ENCODE measurements around the gene KIF1A. TPM values are rescaled to one million over a fixed set of nuclear protein-coding genes. Genes with fewer than 3 reads are reported as not detected.

Gene KIF1A
- total RNA-seq, 4 donors from 2014 or later = 1.7 to 4.1 (median 3.4) TPM

DNA sequence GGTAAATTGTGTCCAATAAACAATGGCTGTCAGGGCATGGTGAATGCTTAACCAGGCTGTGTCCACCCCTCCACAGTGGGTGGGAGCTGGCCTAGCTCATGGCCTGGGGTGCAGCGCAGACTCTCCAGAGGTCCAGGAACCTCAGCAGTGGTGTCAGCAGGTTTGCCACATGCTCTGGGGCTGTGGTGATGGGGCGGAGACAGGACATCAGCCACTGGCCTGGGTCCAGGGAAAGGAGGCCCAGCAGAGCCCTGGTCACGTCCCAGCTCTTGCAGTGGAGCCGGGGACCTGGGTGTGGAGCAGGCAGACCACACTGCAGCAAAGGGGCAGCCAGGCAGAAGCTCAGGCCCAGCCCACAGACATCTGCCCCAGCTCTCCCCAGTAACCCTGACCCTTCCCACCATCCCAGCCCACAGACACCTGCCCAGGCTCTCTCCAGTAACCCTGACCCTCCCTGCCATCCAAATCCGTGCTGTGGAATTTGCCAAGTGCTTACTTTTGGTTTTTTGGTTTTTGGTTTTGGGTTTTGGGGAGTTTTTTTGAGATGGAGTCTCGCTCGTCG is 13.8 kb upstream of the KIF1A start:
- peaks cover 10 to 22% (median 17%) of the 10 kb centered on the region in 4 donors for H3K4me1 ChIP-seq
- intact Hi-C loops (cut with DNase I) = loop anchor here (10.0 kb wide), 1 partner anchor 319 kb away; no protein-coding TSS in a partner anchor
- H3K36me3 ChIP-seq = no peaks in the 10 kb centered on the region
- no peak for TF ChIP-seq EP300 (IDR thresholded peaks at IDR 0.05)
- no peak for TF ChIP-seq POLR2A (IDR thresholded peaks at IDR 0.05; ENCODE audit: low read depth)
- no peak for TF ChIP-seq POLR2AphosphoS5 (IDR thresholded peaks at IDR 0.05)
- TF ChIP-seq, protein P1, sequence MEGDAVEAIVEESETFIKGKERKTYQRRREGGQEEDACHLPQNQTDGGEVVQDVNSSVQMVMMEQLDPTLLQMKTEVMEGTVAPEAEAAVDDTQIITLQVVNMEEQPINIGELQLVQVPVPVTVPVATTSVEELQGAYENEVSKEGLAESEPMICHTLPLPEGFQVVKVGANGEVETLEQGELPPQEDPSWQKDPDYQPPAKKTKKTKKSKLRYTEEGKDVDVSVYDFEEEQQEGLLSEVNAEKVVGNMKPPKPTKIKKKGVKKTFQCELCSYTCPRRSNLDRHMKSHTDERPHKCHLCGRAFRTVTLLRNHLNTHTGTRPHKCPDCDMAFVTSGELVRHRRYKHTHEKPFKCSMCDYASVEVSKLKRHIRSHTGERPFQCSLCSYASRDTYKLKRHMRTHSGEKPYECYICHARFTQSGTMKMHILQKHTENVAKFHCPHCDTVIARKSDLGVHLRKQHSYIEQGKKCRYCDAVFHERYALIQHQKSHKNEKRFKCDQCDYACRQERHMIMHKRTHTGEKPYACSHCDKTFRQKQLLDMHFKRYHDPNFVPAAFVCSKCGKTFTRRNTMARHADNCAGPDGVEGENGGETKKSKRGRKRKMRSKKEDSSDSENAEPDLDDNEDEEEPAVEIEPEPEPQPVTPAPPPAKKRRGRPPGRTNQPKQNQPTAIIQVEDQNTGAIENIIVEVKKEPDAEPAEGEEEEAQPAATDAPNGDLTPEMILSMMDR (IDR thresholded peaks at IDR 0.05) = no peak
- H3K9me3 ChIP-seq = no peaks in the 10 kb centered on the region
- H3K27me3 ChIP-seq = peaks cover 0 to 7% (median 0%) of the 10 kb centered on the region in 4 donors
- DNase-seq (ENCODE audit: extremely low spot score) = no peak
- H3K27ac ChIP-seq (replicated peaks in 1 of 4) = no peak overlapping the region
- H3K4me3 ChIP-seq = no peak overlapping the region
- 94% methylated on average over 4 of the region's 8 CpGs for WGBS

DNA sequence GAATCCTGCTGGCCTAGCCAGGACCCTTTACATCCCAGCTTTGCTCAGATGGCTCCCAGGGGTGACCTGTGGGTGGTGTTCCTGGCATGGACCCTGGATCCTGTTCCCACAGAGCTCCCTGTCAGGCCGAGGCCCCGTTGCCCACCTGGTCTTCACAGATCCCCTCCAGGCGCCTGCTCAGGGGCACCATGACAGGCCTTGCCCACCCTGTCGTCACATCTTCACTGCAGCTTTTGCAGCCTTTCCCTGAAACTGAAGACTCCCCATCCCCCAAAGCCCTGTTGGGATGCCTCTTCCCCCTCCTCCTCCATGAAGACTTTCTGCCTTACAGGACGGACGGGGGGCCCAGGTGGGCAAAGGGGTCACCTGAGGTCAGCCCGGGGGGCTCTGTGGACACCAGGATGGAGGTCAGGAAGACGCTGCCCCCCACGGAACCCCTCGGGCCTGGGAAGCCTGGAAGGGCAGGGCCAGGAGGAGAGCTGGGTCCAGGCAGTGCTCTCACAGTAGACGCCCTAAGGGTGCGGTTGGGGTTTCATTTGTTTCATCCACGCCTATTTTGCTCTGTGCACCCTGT is 13.0 kb upstream of the KIF1A start:
- intact Hi-C loops (cut with DNase I) = loop anchor here (10.0 kb wide), 1 partner anchor 318 kb away; no protein-coding TSS in a partner anchor
- Histone ChIP-seq H3K4me3 (no peak overlapping the region), H3K9me3 (no peaks in the 10 kb centered on the region), H3K4me1 (peaks cover 10 to 22% (median 17%) of the 10 kb centered on the region in 4 donors), H3K27me3 (peaks cover 0 to 15% (median 0%) of the 10 kb centered on the region in 4 donors), H3K36me3 (no peaks in the 10 kb centered on the region), H3K27ac (replicated peaks in 1 of 4) (no peak overlapping the region)
- no peak for DNase-seq (ENCODE audit: extremely low spot score)
- TF ChIP-seq, protein P1 (IDR thresholded peaks at IDR 0.05) = no peak
- no peak for TF ChIP-seq EP300 (IDR thresholded peaks at IDR 0.05)
- TF ChIP-seq POLR2A (IDR thresholded peaks at IDR 0.05; ENCODE audit: low read depth) = no peak
- no peak for TF ChIP-seq POLR2AphosphoS5 (IDR thresholded peaks at IDR 0.05)
- 68% methylated on average over 13 of the region's 13 CpGs for WGBS

DNA sequence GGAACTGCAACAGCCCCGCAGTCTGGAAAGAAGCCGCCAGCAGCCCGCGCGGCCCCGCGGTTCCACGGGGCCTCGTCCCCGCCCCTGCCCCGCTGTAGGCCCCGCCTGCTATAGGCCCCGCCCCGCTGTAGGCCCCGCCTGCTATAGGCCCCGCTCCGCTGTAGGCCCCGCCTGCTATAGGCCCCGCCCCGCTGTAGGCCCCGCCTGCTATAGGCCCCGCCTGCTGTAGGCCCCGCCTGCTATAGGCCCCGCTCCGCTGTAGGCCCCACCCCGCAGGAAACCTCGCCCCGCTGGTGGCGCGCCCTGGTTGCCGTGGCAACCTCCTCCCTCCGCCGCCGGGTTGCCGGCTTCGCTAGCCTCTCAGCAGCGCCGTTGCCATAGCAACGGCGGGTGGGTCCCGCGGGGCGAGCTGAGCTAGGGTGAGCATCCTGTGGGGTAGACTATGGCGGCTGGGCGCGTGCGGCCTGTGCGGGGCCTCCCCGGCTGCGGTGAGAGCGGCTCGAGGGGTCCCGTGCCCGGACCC is 12.2 kb upstream of the KIF1A start:
- WGBS = 14% methylated on average over 17 of the region's 54 CpGs
- peaks cover 0 to 23% (median 2%) of the 10 kb centered on the region in 4 donors for H3K27me3 ChIP-seq
- DNase-seq (ENCODE audit: extremely low spot score) = peak; percentile 94
- no peaks in the 10 kb centered on the region for H3K9me3 ChIP-seq
- H3K27ac ChIP-seq (replicated peaks in 1 of 4) = peak overlapping the region in 1 of 4 donors; percentile 22
- H3K4me3 ChIP-seq = peak overlapping the region; percentile 27 to 45 (median 41)
- no peak for TF ChIP-seq POLR2AphosphoS5 (IDR thresholded peaks at IDR 0.05)
- TF ChIP-seq, protein P1 (IDR thresholded peaks at IDR 0.05) = no peak
- TF ChIP-seq EP300 (IDR thresholded peaks at IDR 0.05) = no peak
- no peak for TF ChIP-seq POLR2A (IDR thresholded peaks at IDR 0.05; ENCODE audit: low read depth)
- H3K36me3 ChIP-seq = no peaks in the 10 kb centered on the region
- peaks cover 10 to 22% (median 17%) of the 10 kb centered on the region in 4 donors for H3K4me1 ChIP-seq
- intact Hi-C loops (cut with DNase I) = loop anchor here (10.0 kb wide), 1 partner anchor 317 kb away; no protein-coding TSS in a partner anchor

DNA sequence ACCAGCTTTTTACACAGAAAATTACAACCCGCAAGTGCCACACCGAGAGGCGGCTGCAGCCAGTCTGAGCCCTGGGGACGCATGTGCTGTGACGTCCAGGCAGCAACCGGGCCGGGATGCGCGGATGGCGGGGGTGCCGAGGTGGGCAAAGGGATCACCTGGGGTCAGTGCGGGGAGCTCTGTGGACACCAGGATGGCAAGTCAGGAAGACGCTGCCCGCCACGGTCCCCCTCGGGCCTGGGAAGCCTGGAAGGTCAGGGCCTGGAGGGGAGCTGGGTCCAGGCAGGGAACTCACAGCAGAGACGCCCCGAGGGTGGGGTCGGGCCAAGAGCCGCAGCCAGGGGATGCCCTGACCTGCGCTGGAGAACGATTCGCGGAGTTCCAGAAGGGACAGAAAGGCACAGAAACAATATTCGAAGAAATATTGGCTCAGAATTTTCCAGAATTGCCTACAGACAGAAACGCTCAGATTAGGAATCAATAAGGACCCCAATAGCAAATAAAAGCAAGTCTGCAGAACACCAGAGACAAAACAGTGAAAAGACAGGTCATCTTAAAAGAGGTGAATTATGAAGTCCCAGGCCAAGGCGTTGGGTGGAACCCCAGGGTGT is 11.7 kb upstream of the KIF1A start:
- Histone ChIP-seq H3K4me3 (peak overlapping the region; percentile 27 to 45 (median 41)), H3K27me3 (peaks cover 0 to 28% (median 3%) of the 10 kb centered on the region in 4 donors), H3K9me3 (no peaks in the 10 kb centered on the region), H3K4me1 (peaks cover 10 to 18% (median 16%) of the 10 kb centered on the region in 4 donors), H3K27ac (replicated peaks in 1 of 4) (no peak overlapping the region), H3K36me3 (no peaks in the 10 kb centered on the region)
- intact Hi-C loops (cut with DNase I) = loop anchor here (10.0 kb wide), 1 partner anchor 317 kb away; no protein-coding TSS in a partner anchor
- DNase-seq (ENCODE audit: extremely low spot score) = no peak
- TF ChIP-seq POLR2A (IDR thresholded peaks at IDR 0.05; ENCODE audit: low read depth) (no peak), EP300 (IDR thresholded peaks at IDR 0.05) (no peak), POLR2AphosphoS5 (IDR thresholded peaks at IDR 0.05) (no peak)
- TF ChIP-seq, protein P1 (IDR thresholded peaks at IDR 0.05) = no peak
- WGBS = 5% methylated on average over 25 of the region's 27 CpGs
